Sigmoid colon (tissue), 4 donors: ENCODE measurements around the gene ZYG11A.

Experiments
- POLR2AphosphoS5 ChIP-seq, 4 donors: sonication (generic); formaldehyde crosslinking; IDR thresholded peaks; one replicate each; pipeline ENCODE4 v1.6.1; 2017; ENCODE audit warnings: antibody characterized with exemption in 4 of 4
- TF ChIP-seq, protein P1 (sequence below), 4 experiments: fragments of 450-650 bp in 3 of 4; fragments of 200-600 bp in 1 of 4; IDR thresholded peaks; one replicate each; pipeline ENCODE4 v1.5.1; 2016 to 2019; ENCODE audit warnings: antibody characterized with exemption in 4 of 4, mild to moderate bottlenecking in 3 of 4, moderate library complexity in 2 of 4

DNA sequence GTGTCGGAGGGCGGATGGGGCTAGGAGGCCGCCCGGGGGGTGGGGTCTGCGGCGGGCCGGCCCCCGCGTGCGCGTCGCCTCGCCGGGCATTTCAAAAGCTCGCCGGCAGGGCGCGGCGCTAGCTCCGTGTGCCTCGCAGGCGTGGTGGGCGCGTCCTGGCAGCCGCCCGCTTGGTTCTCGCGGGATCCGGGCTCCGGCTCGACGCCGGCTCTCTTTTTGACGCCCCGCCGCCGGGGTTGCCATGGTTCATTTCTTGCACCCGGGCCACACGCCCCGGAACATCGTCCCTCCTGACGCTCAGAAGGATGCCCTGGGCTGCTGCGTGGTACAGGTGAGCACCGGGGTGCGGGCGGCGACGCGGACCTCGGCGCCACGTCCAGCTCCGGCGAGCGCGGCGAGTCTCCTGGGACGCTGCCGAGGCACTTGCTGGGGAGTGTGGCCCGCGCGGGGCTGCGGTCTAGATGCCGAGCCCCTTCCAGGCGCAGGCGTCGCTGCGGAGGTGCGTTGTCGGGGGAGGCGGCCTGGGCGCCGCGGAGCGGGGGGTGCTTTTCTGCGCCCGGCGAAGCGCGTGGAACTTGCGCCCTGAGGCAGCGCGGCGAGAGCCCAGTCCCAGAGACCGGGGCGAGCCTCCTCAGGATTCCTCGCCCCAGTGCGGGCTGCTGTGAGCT lies at the start of gene ZYG11A:
- TF ChIP-seq, protein P1, sequence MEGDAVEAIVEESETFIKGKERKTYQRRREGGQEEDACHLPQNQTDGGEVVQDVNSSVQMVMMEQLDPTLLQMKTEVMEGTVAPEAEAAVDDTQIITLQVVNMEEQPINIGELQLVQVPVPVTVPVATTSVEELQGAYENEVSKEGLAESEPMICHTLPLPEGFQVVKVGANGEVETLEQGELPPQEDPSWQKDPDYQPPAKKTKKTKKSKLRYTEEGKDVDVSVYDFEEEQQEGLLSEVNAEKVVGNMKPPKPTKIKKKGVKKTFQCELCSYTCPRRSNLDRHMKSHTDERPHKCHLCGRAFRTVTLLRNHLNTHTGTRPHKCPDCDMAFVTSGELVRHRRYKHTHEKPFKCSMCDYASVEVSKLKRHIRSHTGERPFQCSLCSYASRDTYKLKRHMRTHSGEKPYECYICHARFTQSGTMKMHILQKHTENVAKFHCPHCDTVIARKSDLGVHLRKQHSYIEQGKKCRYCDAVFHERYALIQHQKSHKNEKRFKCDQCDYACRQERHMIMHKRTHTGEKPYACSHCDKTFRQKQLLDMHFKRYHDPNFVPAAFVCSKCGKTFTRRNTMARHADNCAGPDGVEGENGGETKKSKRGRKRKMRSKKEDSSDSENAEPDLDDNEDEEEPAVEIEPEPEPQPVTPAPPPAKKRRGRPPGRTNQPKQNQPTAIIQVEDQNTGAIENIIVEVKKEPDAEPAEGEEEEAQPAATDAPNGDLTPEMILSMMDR (IDR thresholded peaks at IDR 0.05): peak in 1 of 4 experiments; percentile 19
- no peak for TF ChIP-seq POLR2AphosphoS5 (IDR thresholded peaks at IDR 0.05)
